ENCODE data around the gene SYNGR4.

Gene SYNGR4

DNA sequence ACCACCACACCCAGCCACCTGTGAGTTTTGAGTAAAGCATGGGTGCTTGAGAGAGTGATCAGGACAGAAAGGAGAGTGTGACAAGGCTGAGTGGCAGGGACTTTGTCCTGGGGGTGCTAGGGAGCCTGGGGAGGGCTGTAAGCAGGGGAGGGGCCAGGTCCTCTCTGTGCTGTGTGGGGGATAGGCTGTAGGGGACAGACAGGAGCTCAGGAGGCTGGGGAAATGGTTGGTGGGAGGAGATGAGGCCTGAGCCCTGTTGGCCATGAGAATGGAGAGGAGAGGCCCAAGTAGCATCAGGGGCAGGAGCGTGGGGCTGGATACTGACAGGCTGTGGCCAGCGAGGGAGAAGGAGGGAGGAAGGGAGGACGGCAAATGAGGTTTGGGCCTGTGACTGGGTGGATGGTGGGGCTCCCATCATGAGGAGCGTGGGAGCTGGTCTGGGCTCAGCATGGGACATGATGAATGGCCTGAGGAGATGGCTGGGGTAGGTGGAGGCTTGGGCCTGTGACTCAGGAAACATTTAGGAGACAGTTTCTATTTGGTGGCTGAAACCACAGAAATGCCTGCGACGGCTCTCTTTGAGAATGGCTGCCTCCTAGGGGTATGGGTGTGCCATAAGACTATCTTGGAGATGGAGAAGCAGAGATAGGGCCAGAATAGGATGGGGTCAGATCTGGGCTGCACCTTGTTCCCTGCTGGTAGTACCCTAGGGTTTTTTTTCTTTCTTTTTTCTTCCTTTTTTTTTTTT, 54.3 kb downstream of the SYNGR4 start:
- Histone ChIP-seq H3K9me3 (ENCODE audit: control insufficient read depth in 2 of 2, low read length in 2 of 2) (no peaks in the 10 kb centered on the region), H3K9ac (ENCODE audit: low read length in 2 of 2) (no peak overlapping the region), H3K4me1 (ENCODE audit: control insufficient read depth, insufficient read depth, low read length) (peaks cover 6% of the 10 kb centered on the region), H3K27me3 (ENCODE audit: control insufficient read depth in 1 of 2, insufficient read depth in 2 of 2, low read length in 2 of 2) (peaks cover 24 to 30% of the 10 kb centered on the region in 2 donors), H3K36me3 (ENCODE audit: control insufficient read depth in 2 of 2, insufficient read depth in 2 of 2, low read length in 2 of 2) (no peaks in the 10 kb centered on the region), H3K27ac (ENCODE audit: low read length) (no peak overlapping the region), H3K4me3 (ENCODE audit: low read length in 2 of 2) (no peak overlapping the region)

DNA sequence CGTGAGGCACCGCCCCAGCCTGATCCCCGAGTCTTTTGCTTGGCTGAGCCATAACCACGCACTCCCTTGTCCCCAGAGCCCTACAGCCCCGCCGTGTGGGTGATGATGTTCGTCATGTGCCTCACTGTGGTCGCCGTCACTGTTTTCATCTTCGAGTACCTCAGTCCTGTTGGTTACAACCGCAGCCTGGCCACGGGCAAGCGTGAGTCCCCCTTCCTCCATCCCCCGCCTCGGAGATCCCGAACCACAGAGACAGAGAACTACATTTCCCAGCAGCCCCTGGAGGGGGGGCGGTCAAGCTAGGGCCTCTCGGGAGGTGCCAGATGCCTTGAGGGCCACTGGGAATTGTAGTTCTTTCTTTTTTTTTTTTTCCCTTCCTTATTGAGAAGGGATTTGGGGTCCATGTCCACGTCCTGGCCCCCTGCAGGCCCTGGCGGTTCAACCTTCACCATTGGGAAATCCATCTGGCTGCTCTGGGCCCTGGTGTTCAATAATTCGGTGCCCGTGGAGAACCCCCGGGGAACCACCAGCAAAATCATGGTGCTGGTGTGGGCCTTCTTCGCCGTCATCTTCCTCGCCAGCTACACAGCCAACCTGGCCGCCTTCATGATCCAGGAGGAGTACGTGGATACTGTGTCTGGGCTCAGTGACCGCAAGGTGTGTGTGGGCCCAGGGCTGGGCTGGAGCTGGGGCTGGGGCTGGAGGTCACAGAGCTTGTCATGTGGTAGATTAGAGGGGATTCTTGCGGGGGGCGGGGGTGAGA, 55.2 kb downstream of the SYNGR4 start:
- no peak overlapping the region for H3K27ac ChIP-seq (ENCODE audit: low read length)
- no peaks in the 10 kb centered on the region for H3K9me3 ChIP-seq (ENCODE audit: control insufficient read depth in 2 of 2, low read length in 2 of 2)
- peaks cover 6% of the 10 kb centered on the region for H3K4me1 ChIP-seq (ENCODE audit: control insufficient read depth, insufficient read depth, low read length)
- H3K36me3 ChIP-seq (ENCODE audit: control insufficient read depth in 2 of 2, insufficient read depth in 2 of 2, low read length in 2 of 2) = no peaks in the 10 kb centered on the region
- peaks cover 16 to 23% of the 10 kb centered on the region in 2 donors for H3K27me3 ChIP-seq (ENCODE audit: control insufficient read depth in 1 of 2, insufficient read depth in 2 of 2, low read length in 2 of 2)
- no peak overlapping the region for H3K9ac ChIP-seq (ENCODE audit: low read length in 2 of 2)
- no peak overlapping the region for H3K4me3 ChIP-seq (ENCODE audit: low read length in 2 of 2)

DNA sequence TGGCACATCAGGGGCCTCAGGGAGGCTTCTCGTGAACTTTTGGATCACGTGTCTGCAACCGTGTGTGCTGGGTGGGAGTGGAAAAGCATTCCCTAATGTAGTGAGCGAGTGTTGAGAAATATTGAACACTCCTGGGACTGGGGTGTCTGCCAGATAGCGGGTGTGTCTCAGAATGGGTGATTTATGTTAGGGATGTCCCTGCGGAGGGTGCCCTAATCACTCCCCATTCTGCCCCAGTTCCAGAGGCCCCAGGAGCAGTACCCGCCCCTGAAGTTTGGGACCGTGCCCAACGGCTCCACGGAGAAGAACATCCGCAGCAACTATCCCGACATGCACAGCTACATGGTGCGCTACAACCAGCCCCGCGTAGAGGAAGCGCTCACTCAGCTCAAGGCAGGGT, 57.4 kb downstream of the SYNGR4 start:
- Histone ChIP-seq H3K36me3 (ENCODE audit: control insufficient read depth in 2 of 2, insufficient read depth in 2 of 2, low read length in 2 of 2) (no peaks in the 10 kb centered on the region), H3K27me3 (ENCODE audit: control insufficient read depth in 1 of 2, insufficient read depth in 2 of 2, low read length in 2 of 2) (peaks cover 5 to 7% of the 10 kb centered on the region in 2 donors), H3K27ac (ENCODE audit: low read length) (no peak overlapping the region), H3K4me3 (ENCODE audit: low read length in 2 of 2) (no peak overlapping the region), H3K4me1 (ENCODE audit: control insufficient read depth, insufficient read depth, low read length) (no peaks in the 10 kb centered on the region), H3K9ac (ENCODE audit: low read length in 2 of 2) (no peak overlapping the region), H3K9me3 (ENCODE audit: control insufficient read depth in 2 of 2, low read length in 2 of 2) (no peaks in the 10 kb centered on the region)

DNA sequence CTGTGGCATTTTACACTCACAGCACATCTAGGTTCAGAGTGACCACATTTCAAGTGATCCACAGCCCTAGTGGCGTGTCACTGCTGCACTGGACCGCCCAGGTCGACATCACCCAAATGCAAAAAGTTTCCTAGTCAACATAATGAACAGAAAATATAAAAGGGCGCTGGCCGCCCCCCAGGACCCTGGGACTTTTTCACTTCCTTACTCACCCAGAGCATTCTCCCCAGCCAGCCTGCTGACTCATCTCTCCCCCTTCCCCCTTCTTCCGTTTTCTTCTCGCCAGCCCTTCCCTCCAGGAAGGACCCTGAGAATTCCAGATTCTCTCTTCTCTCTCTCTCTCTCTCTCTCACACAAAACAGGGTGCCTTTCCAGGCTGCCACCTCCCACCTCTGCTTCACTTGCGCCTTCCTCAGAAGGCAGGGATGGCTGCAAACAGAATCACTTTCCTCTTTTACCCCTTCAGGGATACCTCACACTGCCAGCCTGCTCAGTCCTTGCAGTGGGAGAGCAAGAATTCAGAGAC, 60.6 kb downstream of the SYNGR4 start:
- Histone ChIP-seq H3K27me3 (ENCODE audit: control insufficient read depth in 1 of 2, insufficient read depth in 2 of 2, low read length in 2 of 2) (no peaks in the 10 kb centered on the region), H3K27ac (ENCODE audit: low read length) (no peak overlapping the region)

More for the DNA sequence above, 60.6 kb downstream of the SYNGR4 start:
- no peaks in the 10 kb centered on the region for H3K9me3 ChIP-seq (ENCODE audit: control insufficient read depth in 2 of 2, low read length in 2 of 2)
- no peaks in the 10 kb centered on the region for H3K4me1 ChIP-seq (ENCODE audit: control insufficient read depth, insufficient read depth, low read length)
- H3K4me3 ChIP-seq (ENCODE audit: low read length in 2 of 2) = no peak overlapping the region
- H3K36me3 ChIP-seq (ENCODE audit: control insufficient read depth in 2 of 2, insufficient read depth in 2 of 2, low read length in 2 of 2) = no peaks in the 10 kb centered on the region
- H3K9ac ChIP-seq (ENCODE audit: low read length in 2 of 2) = no peak overlapping the region

Measured in stomach smooth muscle (tissue), 2 donors.